Measurements from ENCODE around the gene GPRASP3. TPM values are rescaled to one million over a fixed set of nuclear protein-coding genes. Genes with fewer than 3 reads are reported as not detected.
"Not testable (repeated sequence)": the region's sequence is repeated elsewhere in the genome, so short reads cannot be mapped to it uniquely, and the experiment has no call there.

Gene GPRASP3
- total RNA-seq, 1 experiment from 2014 or later = 4.9 TPM

DNA sequence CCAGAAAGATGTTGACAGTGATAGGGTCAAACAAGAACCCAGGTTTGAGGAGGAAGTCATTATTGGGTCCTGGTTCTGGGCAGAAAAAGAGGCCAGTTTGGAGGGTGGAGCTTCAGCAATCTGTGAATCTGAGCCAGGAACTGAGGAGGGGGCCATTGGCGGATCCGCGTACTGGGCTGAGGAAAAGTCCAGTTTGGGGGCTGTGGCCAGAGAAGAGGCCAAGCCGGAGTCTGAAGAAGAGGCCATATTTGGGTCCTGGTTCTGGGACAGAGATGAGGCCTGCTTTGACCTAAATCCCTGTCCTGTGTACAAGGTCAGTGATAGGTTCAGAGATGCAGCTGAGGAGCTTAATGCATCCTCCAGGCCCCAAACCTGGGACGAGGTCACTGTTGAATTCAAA, 4.6 kb upstream of the GPRASP3 start:
- intact Hi-C loops (cut with micrococcal nuclease; ENCODE audit: unreplicated experiment) = no loop called here
- H3K4me1 Mint-ChIP-seq (ENCODE audit: low read depth, unreplicated experiment) = peaks cover 8% of the 10 kb centered on the region
- H3K36me3 Mint-ChIP-seq (ENCODE audit: insufficient read depth, unreplicated experiment) = peaks cover 30% of the 10 kb centered on the region
- CTCF ChIA-PET = no interaction called here
- H3K4me3 Mint-ChIP-seq (ENCODE audit: low read depth, unreplicated experiment) = no peak overlapping the region
- DNase-seq = no peak
- BruUV-seq (replicated peaks) = no TSS peak
- H3K27ac Mint-ChIP-seq (ENCODE audit: unreplicated experiment) = no peak overlapping the region
- TF ChIP-seq, protein P1, sequence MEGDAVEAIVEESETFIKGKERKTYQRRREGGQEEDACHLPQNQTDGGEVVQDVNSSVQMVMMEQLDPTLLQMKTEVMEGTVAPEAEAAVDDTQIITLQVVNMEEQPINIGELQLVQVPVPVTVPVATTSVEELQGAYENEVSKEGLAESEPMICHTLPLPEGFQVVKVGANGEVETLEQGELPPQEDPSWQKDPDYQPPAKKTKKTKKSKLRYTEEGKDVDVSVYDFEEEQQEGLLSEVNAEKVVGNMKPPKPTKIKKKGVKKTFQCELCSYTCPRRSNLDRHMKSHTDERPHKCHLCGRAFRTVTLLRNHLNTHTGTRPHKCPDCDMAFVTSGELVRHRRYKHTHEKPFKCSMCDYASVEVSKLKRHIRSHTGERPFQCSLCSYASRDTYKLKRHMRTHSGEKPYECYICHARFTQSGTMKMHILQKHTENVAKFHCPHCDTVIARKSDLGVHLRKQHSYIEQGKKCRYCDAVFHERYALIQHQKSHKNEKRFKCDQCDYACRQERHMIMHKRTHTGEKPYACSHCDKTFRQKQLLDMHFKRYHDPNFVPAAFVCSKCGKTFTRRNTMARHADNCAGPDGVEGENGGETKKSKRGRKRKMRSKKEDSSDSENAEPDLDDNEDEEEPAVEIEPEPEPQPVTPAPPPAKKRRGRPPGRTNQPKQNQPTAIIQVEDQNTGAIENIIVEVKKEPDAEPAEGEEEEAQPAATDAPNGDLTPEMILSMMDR (IDR thresholded peaks at IDR 0.05; ENCODE audit: unreplicated experiment) = no peak
- peaks cover 2% of the 10 kb centered on the region for H3K9me3 Mint-ChIP-seq (ENCODE audit: low read depth, unreplicated experiment)
- no peaks in the 10 kb centered on the region for H3K27me3 Mint-ChIP-seq (ENCODE audit: unreplicated experiment)

DNA sequence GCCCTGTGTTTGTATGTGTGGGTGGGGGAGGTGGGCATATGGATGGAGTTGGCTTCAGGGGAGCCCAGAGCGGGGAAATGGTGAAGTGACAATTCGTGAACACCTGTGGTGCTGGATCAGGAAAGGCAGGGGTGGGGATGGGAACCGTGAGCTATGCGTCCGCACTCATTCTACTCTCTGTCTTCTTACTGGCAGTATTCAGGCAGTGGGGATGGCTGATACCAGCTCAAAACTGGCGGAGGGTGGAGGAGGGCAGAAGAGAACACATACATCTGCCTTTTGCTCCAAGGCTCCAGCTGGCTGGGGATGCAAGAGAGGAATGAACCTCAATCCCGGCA, 595 bp downstream of the GPRASP3 start:
- H3K36me3 Mint-ChIP-seq (ENCODE audit: insufficient read depth, unreplicated experiment); DNase-seq; BruUV-seq (replicated peaks); H3K4me1 Mint-ChIP-seq (ENCODE audit: low read depth, unreplicated experiment); CTCF ChIA-PET; intact Hi-C loops (cut with micrococcal nuclease; ENCODE audit: unreplicated experiment); H3K27me3 Mint-ChIP-seq (ENCODE audit: unreplicated experiment); H3K9me3 Mint-ChIP-seq (ENCODE audit: low read depth, unreplicated experiment): not testable (repeated sequence)
- peak overlapping the region; percentile 76 for H3K27ac Mint-ChIP-seq (ENCODE audit: unreplicated experiment)
- peak overlapping the region; percentile 78 for H3K4me3 Mint-ChIP-seq (ENCODE audit: low read depth, unreplicated experiment)

- TF ChIP-seq, protein P1 (IDR thresholded peaks at IDR 0.05; ENCODE audit: unreplicated experiment) = no peak
- Mint-ChIP-seq H3K27ac (ENCODE audit: unreplicated experiment) (no peak overlapping the region), H3K36me3 (ENCODE audit: insufficient read depth, unreplicated experiment) (peaks cover 10% of the 10 kb centered on the region), H3K4me3 (ENCODE audit: low read depth, unreplicated experiment) (no peak overlapping the region), H3K4me1 (ENCODE audit: low read depth, unreplicated experiment) (peaks cover 9% of the 10 kb centered on the region), H3K9me3 (ENCODE audit: low read depth, unreplicated experiment) (no peaks in the 10 kb centered on the region), H3K27me3 (ENCODE audit: unreplicated experiment) (no peaks in the 10 kb centered on the region)
- no peak for DNase-seq
- BruUV-seq (replicated peaks) = no TSS peak
- CTCF ChIA-PET = no interaction called here
- intact Hi-C loops (cut with micrococcal nuclease; ENCODE audit: unreplicated experiment) = no loop called here
These were observed 2.9 kb downstream of the GPRASP3 start for GRCh38 chrX:102723456-102723855.

- Mint-ChIP-seq H3K4me3 (ENCODE audit: low read depth, unreplicated experiment) (no peak overlapping the region), H3K9me3 (ENCODE audit: low read depth, unreplicated experiment) (no peaks in the 10 kb centered on the region), H3K36me3 (ENCODE audit: insufficient read depth, unreplicated experiment) (no peaks in the 10 kb centered on the region), H3K27ac (ENCODE audit: unreplicated experiment) (no peak overlapping the region), H3K4me1 (ENCODE audit: low read depth, unreplicated experiment) (no peaks in the 10 kb centered on the region), H3K27me3 (ENCODE audit: unreplicated experiment) (no peaks in the 10 kb centered on the region)
- no TSS peak for BruUV-seq (replicated peaks)
- CTCF ChIA-PET = no interaction called here
- TF ChIP-seq, protein P1 (IDR thresholded peaks at IDR 0.05; ENCODE audit: unreplicated experiment) = no peak
- intact Hi-C loops (cut with micrococcal nuclease; ENCODE audit: unreplicated experiment) = no loop called here
- DNase-seq = no peak
These were observed 7.2 kb downstream of the GPRASP3 start for GRCh38 chrX:102727761-102728160.

DNA sequence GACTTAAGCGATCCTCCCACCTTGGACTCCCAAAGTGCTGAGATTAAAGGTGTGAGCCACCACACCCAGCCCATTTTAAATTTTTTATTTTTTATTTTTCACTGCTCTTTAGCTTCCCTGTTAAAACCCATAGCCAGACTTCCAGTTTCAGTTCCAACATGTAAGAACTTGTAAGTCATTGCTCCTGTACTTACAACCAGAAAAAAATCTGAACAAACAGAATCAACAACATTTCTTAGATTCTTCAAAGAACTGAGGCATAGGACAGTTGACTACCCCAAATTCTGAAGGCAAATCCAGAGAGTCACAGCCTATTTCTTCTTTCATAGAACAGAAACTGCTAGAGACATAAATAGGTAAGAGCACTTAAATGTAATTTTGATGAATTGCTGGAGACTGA, 8.1 kb downstream of the GPRASP3 start:
- no peaks in the 10 kb centered on the region for H3K4me1 Mint-ChIP-seq (ENCODE audit: low read depth, unreplicated experiment)
- intact Hi-C loops (cut with micrococcal nuclease; ENCODE audit: unreplicated experiment) = no loop called here
- H3K27ac Mint-ChIP-seq (ENCODE audit: unreplicated experiment) = no peak overlapping the region
- no peaks in the 10 kb centered on the region for H3K36me3 Mint-ChIP-seq (ENCODE audit: insufficient read depth, unreplicated experiment)
- BruUV-seq (replicated peaks) = no TSS peak
- no peak overlapping the region for H3K4me3 Mint-ChIP-seq (ENCODE audit: low read depth, unreplicated experiment)
- CTCF ChIA-PET = no interaction called here
- TF ChIP-seq, protein P1 (IDR thresholded peaks at IDR 0.05; ENCODE audit: unreplicated experiment) = no peak
- DNase-seq = no peak
- H3K9me3 Mint-ChIP-seq (ENCODE audit: low read depth, unreplicated experiment) = no peaks in the 10 kb centered on the region
- H3K27me3 Mint-ChIP-seq (ENCODE audit: unreplicated experiment) = no peaks in the 10 kb centered on the region
